Type B pancreatic cell (in vitro differentiated cells): Measurements from ENCODE around the gene ALDH4A1. TPM values are rescaled to one million over a fixed set of nuclear protein-coding genes. Genes with fewer than 3 reads are reported as not detected.
A peak's percentile ranks its signal among the peaks of the same experiment; 100 is the strongest.

Source experiments
- DNase-seq: peaks from one replicate; pipeline ENCODE4 v3.0.0; 2021; ENCODE audit warnings: mixed read lengths; ENCODE audit not compliant: unreplicated experiment; ENCODE audit errors: extremely low spot score
- H3K27ac Mint-ChIP-seq: 2 replicates; pipeline ENCODE4 v1.8.0; 2021; ENCODE audit warnings: mild to moderate bottlenecking, mixed read lengths
- H3K27me3 Mint-ChIP-seq: 2 replicates; pipeline ENCODE4 v1.8.0; 2021; ENCODE audit warnings: mixed read lengths
- H3K36me3 Mint-ChIP-seq: 2 replicates; pipeline ENCODE4 v1.8.0; 2021; ENCODE audit warnings: mixed read lengths
- H3K4me1 Mint-ChIP-seq: one replicate; pipeline ENCODE4 v1.8.0; 2021; ENCODE audit warnings: mixed read lengths; ENCODE audit not compliant: unreplicated experiment
- H3K4me3 Mint-ChIP-seq: 2 replicates; pipeline ENCODE4 v1.8.0; 2021; ENCODE audit warnings: mild to moderate bottlenecking, mixed read lengths
- H3K9me3 Mint-ChIP-seq: 2 replicates; pipeline ENCODE4 v1.8.0; 2021; ENCODE audit warnings: mixed read lengths
- CTCF ChIP-seq: fragments of 200-600 bp; sonication (generic); conservative IDR thresholded peaks from 2 replicates; pipeline ENCODE4 v1.5.0; 2021; ENCODE audit warnings: antibody characterized with exemption, mild to moderate bottlenecking
- total RNA-seq: library from RNA; stranded (reverse); gene quantifications from 2 replicates; pipeline ENCODE4 v1.2.1, GENCODE V29; 2021; ENCODE audit warnings: low replicate concordance

ALDH4A1 gene
- total RNA-seq, 1 donor from 2014 or later: 26.7 TPM

GRCh38 chr1:18912550-18912949 lies 10.2 kb upstream of the ALDH4A1 start:
- no peaks in the 10 kb centered on the region for H3K36me3 Mint-ChIP-seq
- TF ChIP-seq CTCF: no peak
- H3K4me1 Mint-ChIP-seq: peaks cover 5% of the 10 kb centered on the region
- DNase-seq: no peak
- H3K9me3 Mint-ChIP-seq: no peaks in the 10 kb centered on the region
- no peaks in the 10 kb centered on the region for H3K27me3 Mint-ChIP-seq
- H3K4me3 Mint-ChIP-seq: no peak overlapping the region
- no peak overlapping the region for H3K27ac Mint-ChIP-seq

- Mint-ChIP-seq H3K27me3 (no peaks in the 10 kb centered on the region), H3K4me3 (no peak overlapping the region), H3K9me3 (no peaks in the 10 kb centered on the region), H3K4me1 (peaks cover 2% of the 10 kb centered on the region), H3K36me3 (no peaks in the 10 kb centered on the region), H3K27ac (no peak overlapping the region)
- no peak for DNase-seq
- no peak for TF ChIP-seq CTCF
Observed at GRCh38 chr1:18908911-18909771, 6.8 kb upstream of the ALDH4A1 start.

GRCh38 chr1:18907917-18908845 lies 5.8 kb upstream of the ALDH4A1 start:
- H3K4me3 Mint-ChIP-seq: no peak overlapping the region
- TF ChIP-seq CTCF: no peak
- H3K27ac Mint-ChIP-seq: no peak overlapping the region

GRCh38 chr1:18907021-18907916 lies 4.9 kb upstream of the ALDH4A1 start:
- H3K36me3 Mint-ChIP-seq: no peaks in the 10 kb centered on the region
- TF ChIP-seq CTCF: peak; percentile 99
- peak overlapping the region; percentile 64 for H3K27ac Mint-ChIP-seq
- H3K9me3 Mint-ChIP-seq: no peaks in the 10 kb centered on the region
- no peak for DNase-seq
- no peak overlapping the region for H3K4me3 Mint-ChIP-seq
- peaks cover 5% of the 10 kb centered on the region for H3K4me1 Mint-ChIP-seq
- H3K27me3 Mint-ChIP-seq: no peaks in the 10 kb centered on the region

More at GRCh38 chr1:18907917-18908845, 5.8 kb upstream of the ALDH4A1 start:
- H3K27me3 Mint-ChIP-seq: no peaks in the 10 kb centered on the region
- no peak for DNase-seq
- peaks cover 5% of the 10 kb centered on the region for H3K4me1 Mint-ChIP-seq
- H3K9me3 Mint-ChIP-seq: no peaks in the 10 kb centered on the region
- H3K36me3 Mint-ChIP-seq: no peaks in the 10 kb centered on the region

- Mint-ChIP-seq H3K27ac (peak overlapping the region; percentile 100), H3K36me3 (no peaks in the 10 kb centered on the region), H3K9me3 (no peaks in the 10 kb centered on the region), H3K4me1 (peaks cover 12% of the 10 kb centered on the region), H3K4me3 (peak overlapping the region; percentile 95), H3K27me3 (no peaks in the 10 kb centered on the region)
- no peak for DNase-seq
- TF ChIP-seq CTCF: no peak
Observed at GRCh38 chr1:18903291-18903756, 969 bp upstream of the ALDH4A1 start.
